HAP-1 (cell line): Measurements from ENCODE around the gene NID1.

Experiments used
- DNase-seq, 2 experiments: peaks; one replicate each; pipeline ENCODE4 v3.0.0-alpha.2; 2016 to 2020; ENCODE audit warnings: low spot score in 2 of 2
- H3K27me3 ChIP-seq: fragments of 250-450 bp; sonication (Bioruptor Pico); 2 replicates; pipeline ENCODE4 v1.5.1; 2020; ENCODE audit warnings: low read depth, mild to moderate bottlenecking, moderate library complexity
- H3K36me3 ChIP-seq: fragments of 250-450 bp; sonication (Bioruptor Pico); replicated peaks from 2 replicates; pipeline ENCODE4 v1.5.1; 2020; ENCODE audit warnings: mild to moderate bottlenecking
- H3K4me1 ChIP-seq: fragments of 250-450 bp; sonication (Bioruptor Pico); 2 replicates; pipeline ENCODE4 v1.5.1; 2020; ENCODE audit warnings: mild to moderate bottlenecking
- H3K4me3 ChIP-seq: fragments of 250-450 bp; sonication (Bioruptor Pico); 2 replicates; pipeline ENCODE4 v1.5.1; 2020; ENCODE audit warnings: mild to moderate bottlenecking, moderate library complexity
- H3K9me3 ChIP-seq: fragments of 250-450 bp; sonication (Bioruptor Pico); 2 replicates; pipeline ENCODE4 v1.5.1; 2020; ENCODE audit warnings: mild to moderate bottlenecking, moderate library complexity
- in situ Hi-C: fragments of 300-500 bp; cut with MboI; formaldehyde crosslinking; loops from 3 replicates; pipeline ENCODE4 v1.14.3; 2020; ENCODE audit warnings: low sequenced_read_pairs, inconsistent platforms, mixed read lengths

NID1 gene

GRCh38 chr1:236044341-236044740, 20.5 kb downstream of the NID1 start:
- Histone ChIP-seq H3K4me1 (no peaks in the 10 kb centered on the region), H3K36me3 (peaks cover 25% of the 10 kb centered on the region), H3K27me3 (no peaks in the 10 kb centered on the region), H3K4me3 (no peak overlapping the region), H3K9me3 (no peaks in the 10 kb centered on the region)
- DNase-seq = no peak
- in situ Hi-C loops = no loop called here

DNA sequence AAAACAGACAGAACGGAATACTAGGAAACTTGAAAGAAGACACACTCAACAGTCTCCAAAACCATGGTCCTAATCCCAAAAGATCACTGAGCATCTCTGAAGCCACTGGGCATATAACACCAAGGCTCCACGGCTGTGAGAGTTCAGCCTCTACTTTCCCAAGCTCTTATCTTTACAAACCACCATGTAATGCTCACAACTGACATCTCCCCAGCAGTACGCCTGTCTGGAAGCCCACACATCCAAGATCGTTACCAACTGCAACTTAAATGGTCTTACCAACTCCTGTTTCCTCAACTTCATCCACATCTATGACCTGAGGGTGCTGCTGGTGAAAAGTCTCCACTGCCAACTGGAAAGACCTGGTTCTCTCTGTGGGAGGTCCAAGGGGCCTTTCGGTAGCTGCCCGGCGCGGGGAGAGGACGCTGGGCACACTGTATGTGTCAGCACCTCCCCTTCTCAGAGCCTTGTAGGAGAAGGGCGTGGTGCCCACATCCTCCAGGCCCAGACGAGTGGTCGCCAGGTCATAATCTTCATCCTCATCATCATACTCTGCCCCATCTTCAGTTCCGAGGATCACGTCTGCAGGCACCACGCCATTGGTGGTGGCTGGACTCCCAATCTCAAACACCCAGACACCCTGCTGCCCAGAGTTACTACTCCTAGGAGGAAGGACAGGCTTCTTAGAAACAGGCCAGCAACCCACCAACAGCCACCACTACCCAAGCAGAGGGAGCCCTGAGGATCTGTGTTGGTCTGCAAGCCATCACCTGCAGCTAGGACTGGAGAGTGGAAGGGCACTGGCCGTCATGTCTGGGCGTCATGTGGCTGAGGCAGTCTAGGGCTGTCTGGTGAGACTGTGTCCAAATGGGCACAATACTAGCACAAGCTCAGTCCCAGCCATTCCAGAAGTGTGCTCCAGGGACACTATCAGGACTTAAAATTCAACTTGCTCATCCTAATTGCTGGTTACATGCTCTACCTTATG, 23.0 kb downstream of the NID1 start:
- H3K36me3 ChIP-seq = peaks cover 20% of the 10 kb centered on the region
- H3K9me3 ChIP-seq = no peaks in the 10 kb centered on the region
- H3K4me1 ChIP-seq = no peaks in the 10 kb centered on the region
- in situ Hi-C loops = no loop called here
- no peaks in the 10 kb centered on the region for H3K27me3 ChIP-seq
- no peak for DNase-seq
- H3K4me3 ChIP-seq = no peak overlapping the region

GRCh38 chr1:236039740-236040685, 24.9 kb downstream of the NID1 start:
- no peak for DNase-seq
- no peaks in the 10 kb centered on the region for H3K4me1 ChIP-seq
- no peaks in the 10 kb centered on the region for H3K9me3 ChIP-seq
- H3K27me3 ChIP-seq = no peaks in the 10 kb centered on the region
- in situ Hi-C loops = no loop called here
- peaks cover 10% of the 10 kb centered on the region for H3K36me3 ChIP-seq
- no peak overlapping the region for H3K4me3 ChIP-seq

DNA sequence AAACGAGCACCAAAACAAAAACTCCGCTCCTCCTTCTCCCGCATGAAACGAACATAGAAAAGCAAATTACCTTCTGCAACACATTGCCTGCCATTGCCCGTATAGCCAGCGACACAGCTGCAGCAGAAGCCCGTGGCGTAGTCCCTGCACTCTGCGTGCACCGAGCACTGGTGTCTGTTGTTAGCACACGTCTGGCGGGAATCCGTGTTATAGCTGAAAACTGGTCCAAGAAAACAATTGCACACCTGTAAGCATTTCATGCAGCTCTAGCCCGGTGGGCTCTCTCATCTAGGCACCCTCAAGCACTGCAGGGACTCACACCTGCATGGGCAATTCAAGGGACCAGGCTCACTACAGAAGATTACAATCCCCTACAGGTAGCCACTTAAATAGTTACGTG, 26.9 kb downstream of the NID1 start:
- no peaks in the 10 kb centered on the region for H3K9me3 ChIP-seq

DNA sequence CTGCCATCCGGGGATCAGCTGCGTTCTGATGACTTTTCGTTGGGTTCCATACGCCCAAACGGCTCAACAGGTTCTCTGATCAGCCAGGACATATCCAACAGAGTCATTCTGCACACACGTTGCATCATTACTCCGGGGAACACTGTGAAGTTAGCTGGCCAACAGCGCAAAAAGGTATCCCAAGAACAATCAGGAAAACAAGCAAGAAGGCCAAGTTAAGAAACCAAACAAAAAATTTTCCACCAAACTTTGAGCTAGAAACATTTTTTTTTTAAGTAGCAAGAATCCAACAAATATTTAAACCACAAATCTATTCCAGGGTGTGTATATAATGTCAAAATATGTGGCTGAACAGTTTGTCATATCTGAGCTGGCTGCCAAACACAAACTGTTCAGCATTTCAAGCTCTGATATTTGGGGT, 29.2 kb downstream of the NID1 start:
- in situ Hi-C loops = no loop called here
- H3K36me3 ChIP-seq = no peaks in the 10 kb centered on the region; the same call in 1 of the 2 replicates

More for the DNA sequence above, 26.9 kb downstream of the NID1 start:
- H3K4me3 ChIP-seq = no peak overlapping the region
- H3K4me1 ChIP-seq = no peaks in the 10 kb centered on the region
- in situ Hi-C loops = no loop called here
- peaks cover 5% of the 10 kb centered on the region for H3K36me3 ChIP-seq
- no peak for DNase-seq
- H3K27me3 ChIP-seq = no peaks in the 10 kb centered on the region

DNA sequence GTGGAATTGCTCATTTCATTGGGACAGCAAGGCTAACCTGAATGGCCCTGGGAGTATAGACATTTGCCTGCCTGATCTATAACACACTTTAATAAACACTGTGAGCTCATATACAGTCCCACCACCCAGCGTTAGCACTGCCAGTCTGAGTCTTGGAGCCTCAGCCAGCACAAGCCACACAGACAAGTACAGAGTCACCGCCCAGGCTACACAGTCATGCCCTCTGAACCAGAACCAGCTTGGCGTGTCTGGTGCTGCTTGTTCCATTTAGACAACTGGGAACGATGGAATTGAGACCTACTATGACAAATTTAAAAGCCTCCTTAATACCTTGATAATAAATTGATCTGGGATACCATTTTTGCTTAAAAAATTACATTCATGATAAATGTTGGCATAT, 31.6 kb downstream of the NID1 start:
- Histone ChIP-seq H3K27me3 (no peaks in the 10 kb centered on the region), H3K4me3 (no peak overlapping the region), H3K36me3 (peaks cover 4% of the 10 kb centered on the region), H3K4me1 (no peaks in the 10 kb centered on the region), H3K9me3 (no peaks in the 10 kb centered on the region)
- in situ Hi-C loops = no loop called here
- no peak for DNase-seq

More for the DNA sequence above, 29.2 kb downstream of the NID1 start:
- Histone ChIP-seq H3K27me3 (no peaks in the 10 kb centered on the region), H3K4me3 (no peak overlapping the region), H3K4me1 (no peaks in the 10 kb centered on the region), H3K9me3 (no peaks in the 10 kb centered on the region)
- DNase-seq = no peak

DNA sequence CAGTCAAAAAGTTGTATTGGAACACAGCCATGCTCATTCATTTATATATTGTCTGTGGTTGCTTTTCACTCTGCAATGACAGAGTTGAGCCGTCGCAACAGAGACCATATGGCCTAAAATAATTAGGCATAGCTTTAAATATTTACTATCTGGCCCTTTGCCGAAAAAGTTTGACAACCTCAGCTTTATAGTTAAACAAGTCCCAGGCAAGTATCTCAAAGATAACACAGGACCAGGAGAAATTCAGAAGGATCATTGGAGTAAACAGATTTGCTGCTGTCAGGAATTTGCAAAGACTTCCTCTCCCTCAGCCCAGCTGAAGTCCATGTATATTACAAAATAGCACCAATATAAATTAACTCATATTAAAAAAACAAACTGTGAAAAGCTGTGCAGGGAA, 34.4 kb downstream of the NID1 start:
- Histone ChIP-seq H3K4me1 (no peaks in the 10 kb centered on the region), H3K36me3 (peaks cover 11% of the 10 kb centered on the region), H3K9me3 (no peaks in the 10 kb centered on the region), H3K27me3 (no peaks in the 10 kb centered on the region), H3K4me3 (no peak overlapping the region)
- no peak for DNase-seq
- in situ Hi-C loops = no loop called here

- in situ Hi-C loops = no loop called here
- no peak overlapping the region for H3K4me3 ChIP-seq
- DNase-seq = no peak
- H3K27me3 ChIP-seq = no peaks in the 10 kb centered on the region
- H3K9me3 ChIP-seq = no peaks in the 10 kb centered on the region
- peaks cover 13% of the 10 kb centered on the region for H3K36me3 ChIP-seq
- no peaks in the 10 kb centered on the region for H3K4me1 ChIP-seq
These were observed 35.4 kb downstream of the NID1 start for GRCh38 chr1:236029428-236029940.

GRCh38 chr1:236027104-236027503, 37.8 kb downstream of the NID1 start:
- Histone ChIP-seq H3K36me3 (peaks cover 29% of the 10 kb centered on the region), H3K9me3 (no peaks in the 10 kb centered on the region), H3K27me3 (no peaks in the 10 kb centered on the region), H3K4me3 (no peak overlapping the region), H3K4me1 (no peaks in the 10 kb centered on the region)
- in situ Hi-C loops = no loop called here
- DNase-seq = peak in 1 of 2 experiments; percentile 17

- Histone ChIP-seq H3K27me3 (no peaks in the 10 kb centered on the region), H3K4me1 (no peaks in the 10 kb centered on the region), H3K9me3 (no peaks in the 10 kb centered on the region), H3K36me3 (peaks cover 29% of the 10 kb centered on the region), H3K4me3 (no peak overlapping the region)
- no peak for DNase-seq
- in situ Hi-C loops = no loop called here
These were observed 39.1 kb downstream of the NID1 start for GRCh38 chr1:236025836-236026235.

GRCh38 chr1:236024641-236025040, 40.2 kb downstream of the NID1 start:
- Histone ChIP-seq H3K27me3 (no peaks in the 10 kb centered on the region), H3K9me3 (no peaks in the 10 kb centered on the region), H3K36me3 (peaks cover 25% of the 10 kb centered on the region), H3K4me3 (no peak overlapping the region), H3K4me1 (no peaks in the 10 kb centered on the region)
- no peak for DNase-seq
- in situ Hi-C loops = no loop called here

GRCh38 chr1:236023926-236024565, 40.8 kb downstream of the NID1 start:
- Histone ChIP-seq H3K27me3 (no peaks in the 10 kb centered on the region), H3K36me3 (peaks cover 25% of the 10 kb centered on the region), H3K4me3 (no peak overlapping the region), H3K4me1 (no peaks in the 10 kb centered on the region), H3K9me3 (no peaks in the 10 kb centered on the region)
- no peak for DNase-seq
- in situ Hi-C loops = no loop called here

- H3K27me3 ChIP-seq = no peaks in the 10 kb centered on the region
- H3K4me1 ChIP-seq = no peaks in the 10 kb centered on the region
- H3K36me3 ChIP-seq = peaks cover 35% of the 10 kb centered on the region
- in situ Hi-C loops = no loop called here
- H3K9me3 ChIP-seq = no peaks in the 10 kb centered on the region
- no peak overlapping the region for H3K4me3 ChIP-seq
- no peak for DNase-seq
These were observed 43.3 kb downstream of the NID1 start for GRCh38 chr1:236021424-236022135.
